Suppressor macrophage (primary cell): Measurements from ENCODE around the gene PRKCD.

Experiments used
- DNase-seq, 4 experiments: peaks; one replicate each; pipeline ENCODE4 v3.0.0-alpha.2; 2020 to 2022

Gene PRKCD

GRCh38 chr3:53219895-53220483 is 59.0 kb downstream of the PRKCD start:
- peak; percentile 87 to 93 (median 91) for DNase-seq

DNA sequence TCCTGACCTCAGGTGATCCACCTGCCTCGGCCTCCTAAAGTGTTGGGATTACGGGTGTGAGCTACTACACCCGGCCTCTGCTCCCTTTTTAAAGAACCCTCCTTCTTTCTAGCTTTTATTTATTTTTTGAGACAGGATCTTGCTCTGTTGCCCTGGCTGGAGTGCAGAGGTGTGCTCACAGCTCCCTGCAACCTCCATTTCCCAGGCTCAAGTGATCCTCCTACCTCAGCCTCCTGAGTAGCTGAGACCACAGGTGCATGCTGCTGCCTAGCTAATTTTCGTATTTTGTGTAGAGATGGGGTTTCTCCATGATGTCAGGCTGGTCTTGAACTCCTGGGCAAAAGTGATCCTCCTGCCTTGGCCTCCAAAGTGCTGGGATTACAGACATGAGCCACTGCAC is 60.3 kb downstream of the PRKCD start:
- DNase-seq = no peak

GRCh38 chr3:53221827-53222182 is 60.8 kb downstream of the PRKCD start:
- no peak for DNase-seq

DNA sequence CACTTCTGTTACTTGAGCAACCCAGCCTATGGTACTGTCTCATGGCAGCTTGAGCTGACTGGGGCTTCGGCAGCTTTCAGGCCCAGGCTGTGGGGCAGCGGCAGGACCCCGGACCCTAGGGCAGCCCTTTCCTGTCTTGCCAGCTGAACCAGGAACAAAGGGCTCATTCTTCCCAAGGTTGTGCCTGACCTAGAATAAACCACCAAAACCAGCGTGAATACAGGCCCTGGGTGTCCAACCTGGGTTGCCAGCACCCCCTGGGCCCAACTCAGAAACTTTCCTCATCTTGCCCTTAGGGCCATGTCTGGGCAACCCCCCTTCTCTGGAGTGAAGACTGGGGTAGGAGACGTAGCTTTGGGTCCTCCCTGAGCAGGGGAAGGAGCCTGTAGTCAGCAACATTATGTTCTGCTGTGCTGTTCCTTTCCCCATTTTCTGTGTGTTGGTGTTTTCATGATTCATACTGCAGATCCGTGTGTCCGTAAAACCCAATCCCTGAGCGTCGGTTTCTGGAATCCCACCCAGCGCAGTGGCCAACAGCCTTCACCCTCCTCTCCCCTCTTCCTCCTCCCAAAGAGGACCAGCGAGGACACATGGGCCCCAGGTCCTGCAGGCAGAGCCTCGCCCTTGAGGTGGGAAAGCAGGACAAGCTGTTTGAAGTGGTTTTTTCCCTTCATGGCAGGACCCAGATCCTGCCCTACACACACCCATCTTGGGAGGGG is 61.3 kb downstream of the PRKCD start:
- no peak for DNase-seq

DNA sequence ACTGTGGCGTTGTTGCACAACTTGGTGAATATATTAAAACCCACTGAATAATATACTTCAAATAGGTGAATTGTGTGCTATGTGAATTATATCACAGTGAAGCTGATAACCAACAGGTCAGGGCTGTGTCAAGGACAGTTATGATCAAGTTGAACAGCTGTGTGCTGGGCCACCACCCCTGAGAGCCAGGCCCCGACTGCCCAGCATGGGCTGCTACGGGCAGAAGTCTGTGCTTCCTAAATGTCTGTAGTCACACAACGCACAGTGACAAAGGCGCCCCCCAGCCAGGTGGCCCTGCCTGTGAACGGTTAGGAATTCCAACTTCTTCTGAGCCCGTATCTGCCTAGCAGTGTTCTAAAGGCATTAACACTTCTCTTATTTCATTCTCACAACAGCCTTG is 62.0 kb downstream of the PRKCD start:
- no peak for DNase-seq

GRCh38 chr3:53223541-53223966 is 62.5 kb downstream of the PRKCD start:
- DNase-seq = no peak

DNA sequence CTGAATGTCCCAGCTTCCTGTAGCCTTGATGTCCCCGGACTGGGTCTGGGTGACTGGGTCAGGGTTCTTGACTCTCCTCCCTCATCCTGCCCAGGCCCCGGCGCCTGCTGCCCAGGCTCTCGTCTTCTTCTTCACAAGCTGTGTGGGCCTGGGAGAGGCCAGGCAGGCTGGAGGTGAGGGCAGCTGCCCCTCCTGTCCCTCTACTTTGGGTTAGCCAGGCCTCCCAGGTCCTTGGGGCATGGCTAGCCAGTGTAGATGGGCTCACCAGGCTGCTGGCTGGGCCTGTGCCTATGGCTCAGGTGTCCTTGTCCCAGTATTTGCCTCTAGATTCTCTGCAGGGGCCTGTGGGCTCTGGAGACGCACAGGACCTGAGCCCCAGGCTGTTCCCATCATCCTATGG is 63.0 kb downstream of the PRKCD start:
- no peak for DNase-seq

- no peak for DNase-seq
Observed at GRCh38 chr3:53224536-53224935, 63.5 kb downstream of the PRKCD start.

DNA sequence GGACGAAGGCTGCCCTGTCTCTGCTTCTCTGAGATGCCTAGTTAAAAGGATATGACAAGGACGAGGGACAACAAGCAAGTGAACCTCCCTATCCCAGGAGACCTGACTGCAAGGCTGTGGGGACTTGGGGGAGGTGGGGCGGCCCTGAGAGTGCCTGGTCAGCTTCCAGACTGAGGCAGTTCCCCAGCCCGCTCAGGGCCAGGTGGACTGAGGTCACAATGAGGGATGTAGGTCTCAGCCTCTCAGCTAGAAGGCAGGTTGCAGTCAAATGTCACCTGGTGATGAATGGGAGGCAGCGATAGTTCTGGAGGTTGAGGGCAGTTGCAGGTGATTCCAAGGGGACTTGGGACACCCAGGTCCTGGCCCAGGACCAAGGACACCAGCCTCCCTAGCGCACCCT is 64.2 kb downstream of the PRKCD start:
- DNase-seq = no peak

DNA sequence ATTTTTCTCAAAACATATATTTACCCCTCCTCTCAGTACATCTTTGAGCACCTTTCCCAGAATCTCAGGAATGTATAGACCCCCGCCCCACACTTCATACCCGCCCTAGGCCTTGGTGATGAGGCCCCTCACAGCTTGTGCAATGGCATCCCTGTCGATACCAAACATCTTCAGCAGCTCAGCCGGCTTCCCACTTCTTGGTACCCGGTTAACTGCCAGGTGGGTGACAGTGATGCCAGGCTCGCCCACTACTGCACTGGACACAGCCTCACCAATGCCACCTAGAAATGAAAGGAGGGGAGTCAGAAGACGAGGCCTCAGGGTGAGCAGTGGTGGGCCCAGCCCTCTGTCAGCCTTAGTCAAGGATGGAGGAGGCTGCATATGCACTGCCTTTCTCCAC is 64.6 kb downstream of the PRKCD start:
- no peak for DNase-seq

- DNase-seq = no peak
Observed at GRCh38 chr3:53226142-53226840, 65.3 kb downstream of the PRKCD start.

GRCh38 chr3:53226841-53227407 is 65.9 kb downstream of the PRKCD start:
- DNase-seq = no peak

GRCh38 chr3:53227993-53228885 is 67.2 kb downstream of the PRKCD start:
- DNase-seq = no peak

GRCh38 chr3:53229171-53229570 is 68.2 kb downstream of the PRKCD start:
- DNase-seq = peak in 1 of 4 experiments; percentile 1

DNA sequence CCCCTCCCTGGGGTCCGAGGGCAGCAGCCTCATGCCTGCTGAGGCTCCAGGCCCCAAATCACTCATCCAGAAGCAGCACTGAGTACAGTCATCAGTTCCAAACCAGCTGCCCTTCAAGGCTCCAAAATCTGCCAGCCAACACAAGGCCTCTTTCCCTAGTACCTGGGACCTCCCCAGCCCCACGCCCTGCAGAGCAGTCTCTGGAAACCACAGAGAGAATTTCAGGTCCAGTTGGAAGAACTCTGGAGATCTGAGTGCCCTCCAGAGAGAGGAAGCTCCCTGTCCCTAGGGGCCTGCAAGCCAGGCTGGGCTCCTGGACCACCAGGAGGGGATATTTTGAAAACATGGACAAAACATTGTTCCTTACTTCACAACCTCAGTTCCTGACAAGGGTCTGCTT is 68.6 kb downstream of the PRKCD start:
- peak in 1 of 4 experiments; percentile 1 for DNase-seq

DNA sequence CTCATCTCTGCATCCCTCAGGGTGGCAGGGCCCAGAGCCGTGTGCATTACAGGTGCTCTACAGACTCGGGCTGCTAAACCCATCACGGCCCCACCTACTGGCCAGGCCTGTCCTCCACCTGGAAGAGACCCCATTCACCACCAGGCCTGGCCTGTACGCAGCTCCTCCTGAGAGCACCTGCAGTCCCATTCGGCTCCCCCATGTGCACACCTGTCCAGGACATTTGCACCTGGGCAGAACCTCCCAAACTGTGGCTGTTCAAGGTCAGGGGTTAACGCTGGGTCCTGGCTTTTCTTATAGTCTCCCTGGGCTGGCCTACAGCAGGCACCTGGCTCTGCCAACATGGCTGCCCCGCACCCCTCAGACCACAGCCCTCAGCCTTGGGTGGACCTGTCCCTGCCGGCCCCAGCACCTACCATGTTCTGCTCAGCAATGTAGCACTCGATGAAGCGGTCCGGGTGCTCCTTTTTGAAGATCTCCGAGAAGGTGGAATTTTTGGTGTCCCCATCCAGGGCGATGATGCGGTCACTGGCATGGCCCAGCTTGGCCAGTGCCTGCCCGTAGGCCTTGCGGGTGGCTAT is 69.1 kb downstream of the PRKCD start:
- DNase-seq = peak in 1 of 4 experiments; percentile 2

DNA sequence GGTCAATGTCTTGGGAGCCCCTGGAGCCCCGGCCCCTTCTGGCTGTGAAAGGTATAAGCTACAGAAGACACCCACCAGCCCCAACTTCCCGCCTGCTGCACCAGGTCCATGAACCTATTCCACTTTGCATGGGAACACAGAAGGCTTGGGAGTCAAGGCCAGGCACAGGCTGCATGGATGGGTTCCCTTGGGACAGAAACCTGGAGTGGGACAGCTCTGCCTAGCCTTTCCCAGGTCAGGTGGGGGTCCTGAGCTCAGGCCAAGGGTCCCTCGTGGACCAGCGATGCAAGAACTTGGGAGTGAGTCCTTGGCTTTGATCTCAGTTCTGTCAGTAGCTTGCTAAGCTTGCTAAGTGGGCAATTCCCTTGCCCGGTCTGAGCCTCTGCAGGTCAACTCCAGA is 69.8 kb downstream of the PRKCD start:
- DNase-seq = peak in 1 of 4 experiments; percentile 2

DNA sequence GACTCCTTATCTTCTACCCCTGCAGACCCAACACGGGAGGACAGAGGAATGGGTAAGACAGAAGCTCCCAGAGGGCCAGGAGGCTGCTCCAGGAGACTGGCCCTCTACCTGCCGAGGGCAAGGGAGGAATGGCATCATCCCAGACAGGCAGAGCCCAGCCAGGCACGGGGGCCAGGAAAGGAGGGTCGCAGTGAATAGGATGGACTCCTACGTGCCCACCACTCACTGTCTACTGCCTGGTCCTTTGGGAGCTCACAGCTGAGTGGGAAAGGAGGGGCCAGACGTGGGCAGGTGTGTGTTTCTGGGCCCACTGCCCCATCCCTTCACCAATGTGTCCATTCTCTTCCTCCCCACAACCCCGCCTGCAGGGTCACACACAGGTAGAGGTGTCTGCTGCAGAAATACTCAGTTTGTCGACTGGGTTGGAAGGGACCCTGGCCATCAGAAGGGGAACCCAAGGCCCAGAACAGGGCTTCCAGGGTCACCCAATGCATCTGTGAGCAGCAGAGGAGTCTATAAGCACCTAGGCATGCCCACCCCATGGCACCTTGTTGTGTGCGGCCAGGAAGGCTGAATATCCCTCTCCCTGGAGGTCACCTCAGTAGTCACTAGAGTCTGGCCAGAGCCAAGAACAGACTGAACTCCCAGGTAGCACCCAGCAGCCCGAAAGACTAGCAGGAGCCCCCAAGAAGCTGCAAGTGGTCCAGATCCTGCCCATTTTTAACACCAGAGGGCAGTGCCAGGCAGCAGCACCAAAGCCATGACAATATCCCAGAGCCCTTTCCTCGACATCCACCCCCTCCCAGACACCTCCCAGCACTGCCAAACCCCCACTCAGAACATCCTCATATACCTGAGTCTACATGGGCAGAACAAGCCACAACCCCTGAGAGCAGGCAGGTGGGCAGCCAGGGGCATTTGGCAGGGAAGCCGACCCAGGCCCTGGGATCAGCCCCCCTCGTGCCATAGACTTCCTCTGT is 70.8 kb downstream of the PRKCD start:
- peak in 1 of 4 experiments; percentile 1 for DNase-seq

DNA sequence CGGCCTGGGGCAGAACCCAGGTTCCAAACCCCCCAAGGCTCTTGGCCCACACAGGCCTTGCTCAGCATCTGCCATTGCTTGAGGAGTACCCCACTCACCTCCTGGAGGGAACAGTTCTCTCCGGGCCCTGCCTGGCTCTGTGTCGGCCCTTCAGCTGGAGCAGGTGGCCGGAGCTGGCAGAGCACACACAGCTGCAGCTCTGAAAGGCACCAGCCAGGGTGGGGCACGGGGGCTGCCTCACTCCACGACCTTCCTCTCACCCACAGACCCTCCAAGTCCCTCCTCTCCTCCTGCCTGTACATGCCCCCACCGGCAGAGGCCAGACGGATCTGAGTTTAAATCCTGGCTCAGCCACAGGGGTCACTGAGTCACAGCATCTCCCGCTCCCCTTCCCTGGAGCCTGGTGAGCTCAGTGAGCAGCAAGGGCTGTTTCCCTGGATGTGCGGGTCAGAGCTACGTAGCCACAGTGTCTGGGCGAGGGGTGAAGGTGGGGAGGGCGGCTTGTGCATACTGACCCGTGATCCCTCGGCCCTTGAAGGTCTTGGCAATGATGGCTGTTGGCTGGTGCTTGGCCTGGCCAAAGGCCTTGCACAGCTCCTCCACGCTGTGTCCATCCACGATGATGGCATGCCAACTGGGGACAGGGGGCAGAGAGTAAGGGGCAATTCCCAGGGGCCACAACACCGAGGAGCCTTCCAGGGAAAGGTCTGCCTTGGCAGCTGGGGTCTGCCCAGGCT is 71.8 kb downstream of the PRKCD start:
- no peak for DNase-seq
